ENCODE measurements around the gene PEX5L.
A peak's percentile ranks its signal among the peaks of the same experiment; 100 is the strongest.

DNA sequence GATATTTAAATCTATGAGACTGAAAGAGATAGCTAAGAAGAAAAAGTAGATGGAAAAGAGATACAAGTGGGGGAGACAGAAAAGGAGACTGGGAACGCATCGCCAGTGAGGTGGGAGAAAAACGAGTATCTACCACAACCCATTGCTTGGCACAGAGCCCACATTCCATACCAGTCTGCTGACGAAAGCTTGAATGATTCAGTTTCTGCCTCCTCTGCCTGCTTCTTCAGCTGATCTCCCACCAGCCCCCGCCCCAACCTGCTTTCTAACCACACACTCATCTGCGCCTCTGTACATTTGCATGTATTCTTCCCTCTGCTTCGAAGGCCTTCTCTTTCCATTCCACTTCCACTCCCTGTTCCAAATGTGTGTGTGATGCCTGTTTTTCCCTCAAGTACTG lies 195.8 kb downstream of the PEX5L start:
- no peak for TF ChIP-seq EGR1 (IDR thresholded peaks at IDR 0.05)
- no peak for TF ChIP-seq EP300 (IDR thresholded peaks at IDR 0.05; ENCODE audit: borderline replicate concordance)
- TF ChIP-seq, protein P1, sequence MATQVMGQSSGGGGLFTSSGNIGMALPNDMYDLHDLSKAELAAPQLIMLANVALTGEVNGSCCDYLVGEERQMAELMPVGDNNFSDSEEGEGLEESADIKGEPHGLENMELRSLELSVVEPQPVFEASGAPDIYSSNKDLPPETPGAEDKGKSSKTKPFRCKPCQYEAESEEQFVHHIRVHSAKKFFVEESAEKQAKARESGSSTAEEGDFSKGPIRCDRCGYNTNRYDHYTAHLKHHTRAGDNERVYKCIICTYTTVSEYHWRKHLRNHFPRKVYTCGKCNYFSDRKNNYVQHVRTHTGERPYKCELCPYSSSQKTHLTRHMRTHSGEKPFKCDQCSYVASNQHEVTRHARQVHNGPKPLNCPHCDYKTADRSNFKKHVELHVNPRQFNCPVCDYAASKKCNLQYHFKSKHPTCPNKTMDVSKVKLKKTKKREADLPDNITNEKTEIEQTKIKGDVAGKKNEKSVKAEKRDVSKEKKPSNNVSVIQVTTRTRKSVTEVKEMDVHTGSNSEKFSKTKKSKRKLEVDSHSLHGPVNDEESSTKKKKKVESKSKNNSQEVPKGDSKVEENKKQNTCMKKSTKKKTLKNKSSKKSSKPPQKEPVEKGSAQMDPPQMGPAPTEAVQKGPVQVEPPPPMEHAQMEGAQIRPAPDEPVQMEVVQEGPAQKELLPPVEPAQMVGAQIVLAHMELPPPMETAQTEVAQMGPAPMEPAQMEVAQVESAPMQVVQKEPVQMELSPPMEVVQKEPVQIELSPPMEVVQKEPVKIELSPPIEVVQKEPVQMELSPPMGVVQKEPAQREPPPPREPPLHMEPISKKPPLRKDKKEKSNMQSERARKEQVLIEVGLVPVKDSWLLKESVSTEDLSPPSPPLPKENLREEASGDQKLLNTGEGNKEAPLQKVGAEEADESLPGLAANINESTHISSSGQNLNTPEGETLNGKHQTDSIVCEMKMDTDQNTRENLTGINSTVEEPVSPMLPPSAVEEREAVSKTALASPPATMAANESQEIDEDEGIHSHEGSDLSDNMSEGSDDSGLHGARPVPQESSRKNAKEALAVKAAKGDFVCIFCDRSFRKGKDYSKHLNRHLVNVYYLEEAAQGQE (IDR thresholded peaks at IDR 0.05; ENCODE audit: low read depth), result no peak
- TF ChIP-seq, protein P2, sequence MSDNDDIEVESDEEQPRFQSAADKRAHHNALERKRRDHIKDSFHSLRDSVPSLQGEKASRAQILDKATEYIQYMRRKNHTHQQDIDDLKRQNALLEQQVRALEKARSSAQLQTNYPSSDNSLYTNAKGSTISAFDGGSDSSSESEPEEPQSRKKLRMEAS (IDR thresholded peaks at IDR 0.05), result no peak
- TF ChIP-seq TAF1 (IDR thresholded peaks at IDR 0.05; ENCODE audit: low read depth), result no peak
- no peak for TF ChIP-seq RAD21 (IDR thresholded peaks at IDR 0.05; ENCODE audit: low read depth)
- TF ChIP-seq, protein P3, sequence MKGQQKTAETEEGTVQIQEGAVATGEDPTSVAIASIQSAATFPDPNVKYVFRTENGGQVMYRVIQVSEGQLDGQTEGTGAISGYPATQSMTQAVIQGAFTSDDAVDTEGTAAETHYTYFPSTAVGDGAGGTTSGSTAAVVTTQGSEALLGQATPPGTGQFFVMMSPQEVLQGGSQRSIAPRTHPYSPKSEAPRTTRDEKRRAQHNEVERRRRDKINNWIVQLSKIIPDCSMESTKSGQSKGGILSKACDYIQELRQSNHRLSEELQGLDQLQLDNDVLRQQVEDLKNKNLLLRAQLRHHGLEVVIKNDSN (IDR thresholded peaks at IDR 0.05), result no peak
- TF ChIP-seq CREB1 (IDR thresholded peaks at IDR 0.05; ENCODE audit: low read depth), result no peak
- no peak for TF ChIP-seq YY1 (IDR thresholded peaks at IDR 0.05; ENCODE audit: low read depth)
- no peak for TF ChIP-seq CEBPB (IDR thresholded peaks at IDR 0.05)
- no peak for TF ChIP-seq TCF12 (IDR thresholded peaks at IDR 0.05; ENCODE audit: low read depth)
- peak; percentile 73 for TF ChIP-seq NFIC (IDR thresholded peaks at IDR 0.05)
